Hepatocyte (in vitro differentiated cells): Measurements from ENCODE around the gene PDE4B.
"Not testable (repeated sequence)": the region's sequence is repeated elsewhere in the genome, so short reads cannot be mapped to it uniquely, and the experiment has no call there.

ENCODE experiments used
- EZH2 ChIP-seq: fragments of 200-600 bp; sonication (generic); IDR thresholded peaks from 2 replicates; pipeline ENCODE4 v1.6.1; 2016; ENCODE audit warnings: antibody characterized with exemption, mild to moderate bottlenecking, borderline replicate concordance
- TF ChIP-seq, protein P1 (sequence below): fragments of 200-600 bp; sonication (generic); IDR thresholded peaks from 2 replicates; pipeline ENCODE4 v1.5.1; 2016; ENCODE audit warnings: antibody characterized with exemption, mild to moderate bottlenecking; ENCODE audit not compliant: poor library complexity

DNA sequence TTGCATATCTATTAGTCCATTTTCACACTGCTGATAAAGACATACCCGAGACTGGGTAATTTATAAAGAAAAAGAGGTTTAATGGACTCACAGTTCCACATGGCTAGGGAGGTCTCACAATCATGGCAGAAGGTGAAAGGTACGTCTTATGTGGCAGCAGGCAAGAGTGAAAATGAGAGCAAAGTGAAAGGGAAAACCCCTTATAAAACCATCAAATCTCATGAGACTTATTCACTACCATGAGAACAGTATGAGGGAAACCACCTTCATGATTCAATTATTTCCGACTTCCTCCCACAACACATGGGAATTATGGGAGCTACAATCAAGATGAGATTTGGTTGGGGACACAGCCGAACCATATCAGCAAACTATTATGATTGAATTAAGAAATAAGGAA, 335.9 kb downstream of the PDE4B start:
- TF ChIP-seq, protein P1, sequence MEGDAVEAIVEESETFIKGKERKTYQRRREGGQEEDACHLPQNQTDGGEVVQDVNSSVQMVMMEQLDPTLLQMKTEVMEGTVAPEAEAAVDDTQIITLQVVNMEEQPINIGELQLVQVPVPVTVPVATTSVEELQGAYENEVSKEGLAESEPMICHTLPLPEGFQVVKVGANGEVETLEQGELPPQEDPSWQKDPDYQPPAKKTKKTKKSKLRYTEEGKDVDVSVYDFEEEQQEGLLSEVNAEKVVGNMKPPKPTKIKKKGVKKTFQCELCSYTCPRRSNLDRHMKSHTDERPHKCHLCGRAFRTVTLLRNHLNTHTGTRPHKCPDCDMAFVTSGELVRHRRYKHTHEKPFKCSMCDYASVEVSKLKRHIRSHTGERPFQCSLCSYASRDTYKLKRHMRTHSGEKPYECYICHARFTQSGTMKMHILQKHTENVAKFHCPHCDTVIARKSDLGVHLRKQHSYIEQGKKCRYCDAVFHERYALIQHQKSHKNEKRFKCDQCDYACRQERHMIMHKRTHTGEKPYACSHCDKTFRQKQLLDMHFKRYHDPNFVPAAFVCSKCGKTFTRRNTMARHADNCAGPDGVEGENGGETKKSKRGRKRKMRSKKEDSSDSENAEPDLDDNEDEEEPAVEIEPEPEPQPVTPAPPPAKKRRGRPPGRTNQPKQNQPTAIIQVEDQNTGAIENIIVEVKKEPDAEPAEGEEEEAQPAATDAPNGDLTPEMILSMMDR, result not testable (repeated sequence)
- not testable (repeated sequence) for TF ChIP-seq EZH2
